ENCODE data around the gene KISS1.
A peak's percentile ranks its signal among the peaks of the same experiment; 100 is the strongest.

KISS1 gene

GRCh38 chr1:204221271-204221670 is 25.0 kb upstream of the KISS1 start:
- H3K27me3 Mint-ChIP-seq (ENCODE audit: low read depth) = no peaks in the 10 kb centered on the region
- no peak overlapping the region for H3K4me3 Mint-ChIP-seq
- no peak for TF ChIP-seq CTCF (IDR thresholded peaks at IDR 0.05; ENCODE audit: unreplicated experiment in 3 of 3)
- H3K9me3 Mint-ChIP-seq = no peaks in the 10 kb centered on the region
- H3K36me3 Mint-ChIP-seq (ENCODE audit: low read depth) = peaks cover 14% of the 10 kb centered on the region
- no peak overlapping the region for H3K27ac Mint-ChIP-seq
- peaks cover 14% of the 10 kb centered on the region for H3K4me1 Mint-ChIP-seq

- peak overlapping the region in 1 of 3 experiments; percentile 11 for H3K27ac Mint-ChIP-seq
- no peaks in the 10 kb centered on the region for H3K27me3 Mint-ChIP-seq (ENCODE audit: low read depth)
- no peak for TF ChIP-seq CTCF (IDR thresholded peaks at IDR 0.05; ENCODE audit: unreplicated experiment in 3 of 3)
- H3K9me3 Mint-ChIP-seq = no peaks in the 10 kb centered on the region
- H3K4me3 Mint-ChIP-seq = no peak overlapping the region
- peaks cover 13% of the 10 kb centered on the region for H3K36me3 Mint-ChIP-seq (ENCODE audit: low read depth)
- peaks cover 13% of the 10 kb centered on the region for H3K4me1 Mint-ChIP-seq
Measured at GRCh38 chr1:204219971-204220616, 23.8 kb upstream of the KISS1 start.

- Mint-ChIP-seq H3K27ac (no peak overlapping the region), H3K27me3 (ENCODE audit: low read depth) (peaks cover 6% of the 10 kb centered on the region), H3K4me3 (no peak overlapping the region), H3K36me3 (ENCODE audit: low read depth) (peaks cover 13% of the 10 kb centered on the region), H3K9me3 (no peaks in the 10 kb centered on the region), H3K4me1 (peaks cover 19% of the 10 kb centered on the region)
- no peak for TF ChIP-seq CTCF (IDR thresholded peaks at IDR 0.05; ENCODE audit: unreplicated experiment in 3 of 3)
Measured at GRCh38 chr1:204218552-204218951, 22.3 kb upstream of the KISS1 start.

DNA sequence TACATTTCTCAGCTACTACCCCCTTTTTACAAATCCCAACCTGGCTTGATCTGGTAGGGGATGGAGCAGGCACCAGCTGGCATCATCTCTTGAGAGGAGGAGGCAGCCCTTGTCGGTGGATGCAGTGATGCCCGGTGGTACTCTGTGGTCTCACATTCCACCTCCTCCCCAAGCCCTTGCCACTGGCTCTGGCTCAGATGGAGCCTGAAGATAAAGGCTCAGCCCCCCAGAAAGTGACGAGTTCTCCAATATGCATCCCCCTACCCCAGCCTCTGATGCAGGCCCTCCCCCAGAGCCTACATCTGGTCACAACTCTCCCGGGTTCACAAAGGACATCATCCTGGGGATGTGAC is 21.3 kb upstream of the KISS1 start:
- H3K4me3 Mint-ChIP-seq = no peak overlapping the region
- no peak overlapping the region for H3K27ac Mint-ChIP-seq

GRCh38 chr1:204216880-204217647 is 20.8 kb upstream of the KISS1 start:
- Mint-ChIP-seq H3K27ac (no peak overlapping the region), H3K27me3 (ENCODE audit: low read depth) (peaks cover 6% of the 10 kb centered on the region), H3K4me1 (peaks cover 12% of the 10 kb centered on the region), H3K4me3 (no peak overlapping the region), H3K36me3 (ENCODE audit: low read depth) (peaks cover 13% of the 10 kb centered on the region), H3K9me3 (no peaks in the 10 kb centered on the region)
- TF ChIP-seq CTCF (IDR thresholded peaks at IDR 0.05; ENCODE audit: unreplicated experiment in 3 of 3) = no peak

More for the DNA sequence above, 21.3 kb upstream of the KISS1 start:
- H3K27me3 Mint-ChIP-seq (ENCODE audit: low read depth) = peaks cover 6% of the 10 kb centered on the region
- H3K9me3 Mint-ChIP-seq = no peaks in the 10 kb centered on the region
- no peak for TF ChIP-seq CTCF (IDR thresholded peaks at IDR 0.05; ENCODE audit: unreplicated experiment in 3 of 3)
- H3K4me1 Mint-ChIP-seq = peaks cover 13% of the 10 kb centered on the region
- peaks cover 13% of the 10 kb centered on the region for H3K36me3 Mint-ChIP-seq (ENCODE audit: low read depth)

DNA sequence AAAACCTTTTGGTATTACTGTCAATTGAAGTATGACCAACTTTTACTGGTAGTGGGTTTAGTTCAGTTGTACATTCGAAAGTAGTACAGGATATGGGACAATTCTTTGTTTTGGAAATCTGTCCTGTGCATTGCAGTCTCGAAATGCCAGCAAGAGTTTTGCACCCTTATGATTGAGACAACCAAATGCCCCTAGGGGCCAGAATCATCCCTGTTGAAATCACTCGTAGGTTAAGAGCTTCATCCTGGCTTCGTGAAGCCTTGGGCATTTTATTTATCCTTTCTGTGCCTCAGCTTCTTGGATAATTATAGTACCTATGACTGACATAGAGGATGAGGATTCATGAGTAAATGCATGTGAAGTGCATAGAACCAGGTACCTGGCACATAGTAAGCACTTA is 19.9 kb upstream of the KISS1 start:
- no peaks in the 10 kb centered on the region for H3K9me3 Mint-ChIP-seq
- peaks cover 9% of the 10 kb centered on the region for H3K36me3 Mint-ChIP-seq (ENCODE audit: low read depth)
- peaks cover 6% of the 10 kb centered on the region for H3K27me3 Mint-ChIP-seq (ENCODE audit: low read depth)
- H3K27ac Mint-ChIP-seq = no peak overlapping the region
- peaks cover 12% of the 10 kb centered on the region for H3K4me1 Mint-ChIP-seq
- H3K4me3 Mint-ChIP-seq = no peak overlapping the region
- TF ChIP-seq CTCF (IDR thresholded peaks at IDR 0.05; ENCODE audit: unreplicated experiment in 3 of 3) = no peak
